ENCODE measurements around the gene VWA5B1.

The VWA5B1 gene

DNA sequence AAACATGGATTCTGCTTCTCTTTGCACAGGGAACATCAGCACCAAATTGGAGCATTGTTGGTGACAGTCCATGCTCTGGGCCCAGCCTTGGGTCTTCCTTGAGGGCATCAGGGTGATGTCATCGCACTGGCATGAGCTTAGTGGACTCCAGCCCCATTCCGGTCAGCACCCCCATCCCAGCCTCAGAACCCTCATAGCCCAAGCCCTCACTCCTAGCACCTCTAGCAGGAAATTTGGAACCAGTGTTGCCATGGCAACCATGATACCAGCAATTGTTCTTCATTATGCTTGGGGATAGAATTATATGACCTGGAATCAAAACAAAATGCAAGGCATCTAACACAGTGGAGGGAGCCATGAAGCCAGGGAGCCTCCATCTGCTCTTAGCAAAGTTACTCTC lies 83.1 kb downstream of the VWA5B1 start:
- Mint-ChIP-seq H3K4me3 (no peak overlapping the region), H3K9me3 (no peaks in the 10 kb centered on the region), H3K36me3 (no peaks in the 10 kb centered on the region), H3K4me1 (peaks cover 5% of the 10 kb centered on the region), H3K27ac (no peak overlapping the region)
- ATAC-seq (no peak), DNase-seq (ENCODE audit: low spot score in 2 of 2) (no peak)

DNA sequence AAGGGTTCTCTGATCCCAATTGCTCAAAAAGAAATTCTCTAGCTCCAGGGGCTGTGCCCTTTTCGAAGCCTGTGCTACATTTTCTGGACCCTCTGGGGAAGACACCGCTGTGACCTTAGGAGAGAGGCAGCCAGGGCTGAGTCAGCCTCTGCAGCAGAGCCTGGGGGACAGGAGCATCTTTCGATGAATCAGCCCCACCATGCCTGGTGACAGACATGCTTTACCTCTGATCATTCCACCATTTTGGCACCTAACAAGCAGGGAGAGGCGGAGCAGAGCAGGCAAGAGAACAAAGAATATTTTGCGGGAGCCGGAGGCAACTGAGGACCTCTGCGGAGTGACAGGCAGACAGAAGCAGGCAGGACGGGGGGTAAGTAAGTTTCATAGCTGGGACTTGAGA lies 84.9 kb downstream of the VWA5B1 start:
- H3K27ac Mint-ChIP-seq = no peak overlapping the region
- ATAC-seq (no peak), DNase-seq (ENCODE audit: low spot score in 2 of 2) (no peak)
- no peaks in the 10 kb centered on the region for H3K9me3 Mint-ChIP-seq
- no peak overlapping the region for H3K4me3 Mint-ChIP-seq
- peaks cover 10% of the 10 kb centered on the region for H3K4me1 Mint-ChIP-seq
- H3K36me3 Mint-ChIP-seq = no peaks in the 10 kb centered on the region

DNA sequence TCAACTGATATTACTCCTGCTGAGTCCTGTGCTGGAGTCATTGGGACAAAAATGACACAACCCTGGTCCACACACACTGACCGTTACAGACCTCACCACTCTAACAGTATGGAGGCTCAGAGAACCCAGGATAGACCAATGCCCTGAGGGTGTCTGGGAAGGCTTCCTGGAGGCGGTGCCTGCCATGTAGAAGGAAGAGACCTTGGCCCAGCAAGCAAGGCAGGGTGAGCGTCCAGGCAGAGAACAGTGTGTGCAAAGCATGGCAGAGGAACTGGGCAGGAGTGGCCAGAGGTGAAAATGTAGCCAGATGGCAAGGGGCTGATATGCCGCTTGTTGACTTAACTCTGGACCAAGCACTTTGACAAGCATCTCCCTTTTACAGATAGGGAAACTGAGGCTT lies 85.5 kb downstream of the VWA5B1 start:
- no peaks in the 10 kb centered on the region for H3K9me3 Mint-ChIP-seq
- no peak overlapping the region for H3K27ac Mint-ChIP-seq
- H3K36me3 Mint-ChIP-seq = no peaks in the 10 kb centered on the region
- peaks cover 13% of the 10 kb centered on the region for H3K4me1 Mint-ChIP-seq
- DNase-seq (ENCODE audit: low spot score in 2 of 2) = no peak
- ATAC-seq = no peak
- no peak overlapping the region for H3K4me3 Mint-ChIP-seq

DNA sequence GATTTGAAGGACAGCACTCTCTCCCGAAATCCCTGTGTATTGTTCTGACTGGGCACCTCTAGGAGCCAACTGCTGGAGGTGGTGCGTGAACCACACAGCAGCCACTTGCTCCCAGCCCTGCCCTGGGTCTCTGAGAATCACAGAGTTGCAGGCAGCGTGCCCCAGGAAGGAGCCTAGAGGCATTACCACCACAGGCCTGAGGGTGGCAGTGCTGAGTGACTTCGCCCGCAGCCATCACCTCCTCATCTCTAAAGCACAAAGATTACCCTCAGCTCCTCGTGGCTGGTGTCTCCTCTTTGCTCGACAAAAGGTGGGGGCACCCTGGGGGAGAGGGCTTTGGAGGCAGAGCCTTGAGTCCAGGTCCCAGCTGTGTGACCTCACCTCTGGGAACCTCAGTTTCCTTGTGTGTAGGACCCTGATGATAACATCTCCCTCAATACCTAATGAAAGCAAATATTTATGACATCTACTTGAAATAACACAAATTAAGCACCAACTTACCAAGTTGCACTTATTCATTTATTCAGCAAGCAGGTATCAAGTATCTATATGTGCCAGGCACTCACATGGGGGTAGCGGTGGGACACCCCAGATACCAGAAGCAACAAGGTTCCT lies 86.3 kb downstream of the VWA5B1 start:
- Mint-ChIP-seq H3K27ac (no peak overlapping the region), H3K4me3 (no peak overlapping the region), H3K4me1 (peaks cover 8% of the 10 kb centered on the region), H3K36me3 (peaks cover under 1% of the 10 kb centered on the region), H3K9me3 (no peaks in the 10 kb centered on the region)
- DNase-seq (ENCODE audit: low spot score in 2 of 2) (peak; percentile 54 to 85), ATAC-seq (peak; percentile 74)

DNA sequence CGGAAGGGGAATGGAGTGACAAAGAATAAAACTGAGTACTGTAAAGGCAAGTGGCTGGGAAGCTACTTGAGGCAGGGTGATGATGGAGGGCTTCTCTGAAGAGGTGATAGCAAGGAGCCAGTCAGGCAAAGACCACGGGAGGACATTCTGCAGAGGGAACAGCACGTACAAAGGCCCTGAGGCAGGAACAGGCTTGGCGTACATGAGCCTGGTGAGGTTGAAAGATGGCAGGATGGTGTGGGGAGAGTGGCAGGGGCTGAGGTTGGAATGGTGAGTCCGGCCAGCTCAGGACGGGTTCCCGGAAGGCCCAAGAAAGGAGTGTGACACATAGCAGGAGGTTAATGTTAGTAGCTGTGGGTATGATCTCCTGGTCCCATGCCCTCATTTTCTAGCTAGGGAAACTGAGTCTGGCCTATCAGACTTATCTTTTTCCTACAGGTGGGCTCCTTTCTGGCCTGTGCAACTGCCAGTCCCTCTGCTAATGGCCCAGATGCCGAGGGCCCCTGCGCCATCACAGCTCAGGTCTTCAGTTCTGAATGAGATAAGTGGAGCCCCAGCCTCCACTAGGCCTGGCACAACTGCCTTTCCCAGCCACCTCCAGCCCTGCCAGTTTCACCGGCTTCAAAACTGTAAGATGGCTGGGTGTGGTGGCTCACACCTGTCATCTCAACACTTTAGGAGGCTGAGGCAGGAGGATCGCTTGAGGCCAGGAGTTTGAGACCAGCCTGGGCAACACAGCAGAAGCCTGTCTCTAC lies 87.0 kb downstream of the VWA5B1 start:
- Mint-ChIP-seq H3K4me3 (no peak overlapping the region), H3K9me3 (peaks cover 4% of the 10 kb centered on the region), H3K4me1 (peaks cover 8% of the 10 kb centered on the region), H3K36me3 (peaks cover 7% of the 10 kb centered on the region), H3K27ac (no peak overlapping the region)
- ATAC-seq (no peak), DNase-seq (ENCODE audit: low spot score in 2 of 2) (no peak)

DNA sequence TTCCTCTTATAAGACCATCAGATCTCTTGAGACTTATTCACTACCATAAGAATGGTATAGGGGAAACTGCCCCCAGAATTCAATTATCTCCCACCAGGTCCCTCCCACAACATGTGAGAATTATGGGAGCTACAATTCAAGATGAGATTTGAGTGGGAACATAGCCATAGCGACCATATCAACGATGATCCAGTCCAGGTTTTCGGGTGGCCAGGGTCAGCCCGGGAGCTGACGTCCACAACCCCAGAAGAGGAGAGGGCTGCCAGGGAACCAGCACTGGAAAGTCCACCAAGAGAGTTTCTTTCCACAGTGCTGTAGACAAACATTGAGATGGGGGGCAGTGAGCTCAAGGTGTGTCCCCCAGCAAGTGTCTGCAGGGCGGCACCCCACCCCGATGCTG lies 88.4 kb downstream of the VWA5B1 start:
- Mint-ChIP-seq H3K36me3 (peaks cover 7% of the 10 kb centered on the region), H3K4me1 (peaks cover 8% of the 10 kb centered on the region), H3K9me3 (peaks cover 4% of the 10 kb centered on the region), H3K4me3 (no peak overlapping the region), H3K27ac (no peak overlapping the region)
- DNase-seq (ENCODE audit: low spot score in 2 of 2) (no peak), ATAC-seq (no peak)

DNA sequence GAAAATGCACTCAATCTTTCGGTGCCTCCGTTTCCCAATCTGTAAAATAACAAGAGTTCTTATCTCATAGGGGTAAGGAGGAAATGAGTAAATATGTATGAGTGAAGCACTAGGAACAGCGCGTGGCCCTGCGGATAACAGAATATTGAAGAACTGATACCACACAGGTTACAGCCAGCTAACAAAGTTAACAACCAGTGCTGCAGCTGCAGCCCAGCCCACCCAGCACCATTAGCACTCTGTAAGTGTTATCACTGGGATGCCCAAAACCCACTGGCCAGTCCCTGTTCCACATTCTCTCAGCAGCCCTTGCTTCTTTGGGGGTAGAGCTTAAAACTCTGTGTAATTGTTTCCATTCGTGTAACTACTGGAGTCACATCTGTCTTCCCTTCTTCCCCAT lies 89.5 kb downstream of the VWA5B1 start:
- peaks cover 4% of the 10 kb centered on the region for H3K9me3 Mint-ChIP-seq
- ATAC-seq = no peak

DNA sequence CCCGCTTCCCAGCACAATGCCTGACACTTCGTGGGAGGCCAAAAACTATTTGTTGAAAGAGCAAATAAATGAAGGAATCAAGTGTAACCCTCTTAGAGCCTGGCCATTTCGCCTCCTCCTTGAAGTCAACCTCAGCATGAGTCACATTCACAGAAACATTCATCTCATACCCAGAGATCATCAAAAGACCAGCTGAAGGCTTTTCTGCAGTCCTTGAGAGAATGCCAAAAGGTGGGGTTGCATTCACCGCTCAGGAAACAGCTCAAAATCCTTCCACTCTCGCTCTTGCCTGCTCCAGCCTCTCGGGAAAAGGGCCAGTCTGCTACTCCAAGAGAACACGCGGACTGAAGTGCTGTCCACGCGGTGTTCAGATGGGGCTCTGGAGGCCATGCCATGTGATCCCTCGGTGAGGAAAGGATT lies 90.0 kb downstream of the VWA5B1 start:
- no peak overlapping the region for H3K4me3 Mint-ChIP-seq
- peaks cover 8% of the 10 kb centered on the region for H3K4me1 Mint-ChIP-seq
- DNase-seq (ENCODE audit: low spot score in 2 of 2) (no peak), ATAC-seq (peak; percentile 68)
- H3K27ac Mint-ChIP-seq = no peak overlapping the region
- H3K36me3 Mint-ChIP-seq = peaks cover 7% of the 10 kb centered on the region
- H3K9me3 Mint-ChIP-seq = peaks cover 4% of the 10 kb centered on the region

More for the DNA sequence above, 89.5 kb downstream of the VWA5B1 start:
- H3K27ac Mint-ChIP-seq = no peak overlapping the region
- DNase-seq (ENCODE audit: low spot score in 2 of 2) = no peak
- peaks cover 8% of the 10 kb centered on the region for H3K4me1 Mint-ChIP-seq
- H3K4me3 Mint-ChIP-seq = no peak overlapping the region
- H3K36me3 Mint-ChIP-seq = peaks cover 7% of the 10 kb centered on the region

DNA sequence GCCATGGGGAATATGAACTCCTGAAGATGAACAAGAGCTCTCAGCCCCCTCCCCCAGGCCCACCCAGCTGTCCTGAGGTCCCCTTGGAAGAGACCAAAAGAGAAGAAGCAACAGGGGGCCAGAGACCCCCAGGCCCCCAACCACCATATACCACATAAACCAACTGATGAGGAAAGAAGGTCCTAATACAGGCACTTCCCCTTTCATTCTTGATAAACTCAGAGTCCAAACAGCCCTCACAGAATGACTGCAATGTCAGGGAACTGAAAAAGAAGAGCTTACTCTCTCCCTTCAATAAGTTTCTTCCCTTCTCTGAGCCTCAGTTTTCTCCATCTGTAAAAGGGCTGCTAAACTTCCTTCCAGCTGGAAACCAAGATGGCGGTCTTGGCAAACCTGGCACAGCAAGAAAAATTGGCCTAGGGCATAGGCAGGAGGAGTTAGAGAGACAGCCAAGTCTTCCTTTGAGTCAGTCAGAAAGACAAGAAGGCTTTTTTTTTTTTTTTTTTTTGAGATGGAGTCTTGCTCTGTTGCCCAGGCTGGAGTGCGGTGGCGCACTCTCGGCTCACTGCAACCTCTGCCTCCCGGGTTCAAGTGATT lies 90.5 kb downstream of the VWA5B1 start:
- Mint-ChIP-seq H3K4me3 (no peak overlapping the region), H3K9me3 (peaks cover 4% of the 10 kb centered on the region), H3K4me1 (peaks cover 8% of the 10 kb centered on the region), H3K27ac (no peak overlapping the region), H3K36me3 (peaks cover 7% of the 10 kb centered on the region)
- DNase-seq (ENCODE audit: low spot score in 2 of 2) (no peak), ATAC-seq (no peak)

DNA sequence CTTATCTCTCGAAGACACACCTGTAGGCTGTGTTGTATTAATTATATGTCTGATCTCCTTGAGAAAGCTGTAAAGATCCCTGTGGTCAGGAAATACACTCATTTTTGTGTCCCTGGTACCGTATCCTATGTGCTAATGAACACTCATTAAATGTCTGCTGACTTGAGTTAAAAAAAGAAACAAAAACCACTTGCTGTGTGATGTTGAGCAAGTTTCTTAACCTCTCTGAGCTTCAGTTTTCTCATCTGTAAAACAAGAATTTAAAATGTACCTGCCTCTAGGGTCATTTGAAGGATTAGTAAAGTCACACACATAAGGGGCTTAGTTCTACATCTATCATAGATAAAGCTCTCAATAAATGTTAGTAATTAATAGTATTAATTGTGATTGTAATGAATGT lies 91.3 kb downstream of the VWA5B1 start:
- Mint-ChIP-seq H3K4me1 (peaks cover 8% of the 10 kb centered on the region), H3K27ac (no peak overlapping the region), H3K36me3 (peaks cover 7% of the 10 kb centered on the region), H3K9me3 (peaks cover 4% of the 10 kb centered on the region), H3K4me3 (no peak overlapping the region)
- DNase-seq (ENCODE audit: low spot score in 2 of 2) (no peak), ATAC-seq (no peak)

DNA sequence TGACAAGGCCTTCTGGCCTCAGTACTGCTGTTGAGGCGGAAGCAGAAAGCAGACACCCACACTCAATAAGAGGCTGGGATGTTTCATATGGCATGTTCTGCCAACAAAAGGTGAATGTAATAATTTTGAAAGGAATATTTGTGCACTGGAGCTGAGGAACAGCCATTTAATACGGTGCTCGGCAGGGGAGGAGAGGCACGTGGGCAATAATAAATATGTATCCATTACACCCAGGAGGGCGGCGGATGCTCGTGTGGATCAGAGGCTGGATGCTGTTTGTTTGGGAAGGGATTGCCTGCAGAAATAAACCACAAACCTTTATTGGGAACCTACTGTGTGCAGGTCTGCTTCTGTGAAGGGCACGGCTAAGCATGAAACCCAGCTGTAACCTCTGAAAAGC lies 92.0 kb downstream of the VWA5B1 start:
- no peak for ATAC-seq
- no peak overlapping the region for H3K4me3 Mint-ChIP-seq
- H3K27ac Mint-ChIP-seq = no peak overlapping the region
- no peak for DNase-seq (ENCODE audit: low spot score in 2 of 2)
- peaks cover 7% of the 10 kb centered on the region for H3K36me3 Mint-ChIP-seq
- H3K4me1 Mint-ChIP-seq = peaks cover 8% of the 10 kb centered on the region
- peaks cover 4% of the 10 kb centered on the region for H3K9me3 Mint-ChIP-seq

DNA sequence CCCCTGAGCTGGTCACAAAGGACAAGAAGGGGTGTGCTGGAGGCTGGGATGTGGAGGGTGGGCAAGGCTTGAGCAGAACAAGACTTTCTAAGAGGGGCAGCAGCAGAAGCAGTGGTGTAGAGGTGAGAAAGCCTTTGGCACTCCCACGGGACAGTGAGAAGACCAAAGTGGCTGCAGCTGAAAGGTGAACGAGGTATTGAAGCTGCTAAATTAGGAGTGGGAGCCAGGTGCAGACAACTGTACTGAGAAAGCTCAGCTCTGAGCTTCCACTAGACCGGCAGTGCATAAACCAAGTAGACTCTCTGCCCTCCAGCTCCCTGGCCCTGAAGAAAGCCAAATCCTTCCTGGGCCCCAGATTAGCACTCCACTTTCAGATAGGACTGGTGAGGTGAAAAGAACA lies 93.0 kb downstream of the VWA5B1 start:
- Mint-ChIP-seq H3K4me1 (peaks cover 8% of the 10 kb centered on the region), H3K36me3 (peaks cover 7% of the 10 kb centered on the region), H3K4me3 (no peak overlapping the region), H3K9me3 (peaks cover 4% of the 10 kb centered on the region), H3K27ac (no peak overlapping the region)
- ATAC-seq (no peak), DNase-seq (ENCODE audit: low spot score in 2 of 2) (no peak)

DNA sequence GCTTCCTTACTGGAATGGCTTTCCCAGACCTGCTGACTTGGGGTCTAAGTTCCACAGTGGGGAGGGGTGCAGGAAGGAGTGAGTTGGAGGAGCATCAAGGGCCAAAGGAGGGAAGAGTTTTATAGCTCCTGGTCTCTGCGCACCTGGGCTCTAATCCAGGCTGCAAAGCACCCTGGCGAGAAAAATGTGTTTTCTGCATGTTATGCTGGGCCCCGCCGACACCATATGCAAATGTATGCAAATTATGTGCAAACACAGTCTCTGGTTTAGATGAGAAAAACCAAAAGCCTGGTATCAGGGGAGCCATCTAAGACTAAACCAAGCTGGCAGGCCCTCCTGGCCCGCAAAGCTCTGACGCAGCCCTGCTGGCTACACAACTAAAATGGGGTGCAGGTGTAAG lies 95.0 kb downstream of the VWA5B1 start:
- ATAC-seq = no peak

DNA sequence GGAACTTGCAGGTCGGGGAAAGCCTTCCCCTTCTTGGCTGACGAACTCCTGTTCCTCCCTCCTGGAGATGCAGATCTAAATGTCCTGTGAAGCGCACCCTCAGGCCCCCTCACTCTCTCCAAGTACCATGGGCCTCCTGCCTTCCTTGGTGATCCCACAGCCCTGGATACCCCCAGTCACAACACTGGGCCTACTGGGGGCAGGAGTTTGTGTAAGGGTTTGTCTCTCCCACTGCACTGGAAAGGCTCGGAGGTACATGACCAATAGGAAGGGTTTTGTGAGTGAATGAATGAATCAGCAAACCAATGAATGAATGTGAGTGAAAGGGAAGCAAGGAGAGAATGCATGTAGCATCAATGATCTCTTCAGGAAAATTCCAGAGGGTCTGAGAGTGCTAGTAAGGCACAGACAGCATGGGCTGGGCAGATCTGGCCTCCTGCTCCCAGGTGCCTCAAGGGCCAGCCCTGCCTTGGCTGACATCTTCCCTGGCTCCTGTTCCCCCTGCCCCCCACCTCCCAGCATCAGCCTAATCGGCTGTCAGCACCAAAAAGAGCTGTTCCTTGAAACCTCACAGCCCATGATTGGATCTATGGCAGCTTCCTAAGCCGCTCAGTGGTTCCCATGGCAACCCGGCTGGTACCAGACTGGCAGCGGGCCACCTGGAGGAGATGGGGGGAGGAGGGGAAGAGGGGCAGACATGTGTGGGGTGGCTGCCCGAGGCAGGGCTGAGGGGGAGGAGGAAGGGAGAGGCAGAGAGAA lies 95.8 kb downstream of the VWA5B1 start:
- no peak overlapping the region for H3K4me3 Mint-ChIP-seq
- ATAC-seq = no peak
- no peak for DNase-seq (ENCODE audit: low spot score in 2 of 2)
- H3K27ac Mint-ChIP-seq = no peak overlapping the region
- peaks cover 7% of the 10 kb centered on the region for H3K36me3 Mint-ChIP-seq
- H3K4me1 Mint-ChIP-seq = no peaks in the 10 kb centered on the region
- H3K9me3 Mint-ChIP-seq = peaks cover 4% of the 10 kb centered on the region

More for the DNA sequence above, 95.0 kb downstream of the VWA5B1 start:
- H3K4me1 Mint-ChIP-seq = peaks cover 3% of the 10 kb centered on the region
- H3K36me3 Mint-ChIP-seq = peaks cover 7% of the 10 kb centered on the region
- no peak overlapping the region for H3K27ac Mint-ChIP-seq
- DNase-seq (ENCODE audit: low spot score in 2 of 2) = no peak
- H3K9me3 Mint-ChIP-seq = peaks cover 4% of the 10 kb centered on the region
- no peak overlapping the region for H3K4me3 Mint-ChIP-seq

DNA sequence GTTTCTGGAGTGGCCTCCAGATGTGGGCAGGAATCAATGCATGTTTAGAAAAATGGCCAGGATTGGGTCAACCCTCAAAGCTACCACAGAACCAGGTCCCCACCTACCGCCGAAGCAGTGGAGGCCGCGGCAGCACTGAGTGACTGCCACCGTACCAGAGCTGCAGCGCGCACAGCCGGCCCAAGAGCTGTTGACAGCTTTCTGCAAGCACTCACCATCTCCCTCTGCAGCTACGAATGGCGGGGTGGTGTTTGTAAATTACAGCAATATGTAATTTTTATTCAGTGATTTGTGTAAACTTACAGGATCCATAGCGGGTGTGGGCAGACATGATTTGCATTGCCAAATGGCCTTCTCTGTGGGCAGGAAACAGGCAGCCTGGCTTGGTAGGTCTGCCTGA lies 98.9 kb downstream of the VWA5B1 start:
- DNase-seq (ENCODE audit: low spot score in 2 of 2) = no peak
- ATAC-seq = no peak
- H3K27ac Mint-ChIP-seq = no peak overlapping the region
- no peak overlapping the region for H3K4me3 Mint-ChIP-seq
- no peaks in the 10 kb centered on the region for H3K36me3 Mint-ChIP-seq
- no peaks in the 10 kb centered on the region for H3K4me1 Mint-ChIP-seq
- H3K9me3 Mint-ChIP-seq = peaks cover 5% of the 10 kb centered on the region

Measured in stimulated activated effector memory CD8-positive, alpha-beta T cell treated with anti-CD3 and anti-CD28 coated beads, Interleukin-12 subunit alpha, Interleukin-12 subunit beta, amount 100 ng/mL, for 72 hours (primary cell).